ENCODE results near the gene TECTB. TPM values are rescaled to one million over a fixed set of nuclear protein-coding genes. Genes with fewer than 3 reads are reported as not detected.

TECTB gene
- total RNA-seq, 5 donors from 2014 or later (not counting 1 experiment from before 2014, with no cell fraction given), result not detected

GRCh38 chr10:112311481-112311880 lies 28.3 kb downstream of the TECTB start:
- H3K4me1 Mint-ChIP-seq, result peaks cover 0 to 2% (median 0%) of the 10 kb centered on the region in 3 donors
- CTCF ChIA-PET, result interaction anchor here (0.6 to 1.0 kb wide), 2 partner anchors 11 to 47 kb away, joined by 3 to 8 read pairs; no protein-coding TSS in a partner anchor
- H3K36me3 Mint-ChIP-seq, result no peaks in the 10 kb centered on the region
- POLR2A ChIA-PET, result no interaction called here
- ATAC-seq (replicated peaks in 1 of 4), result no peak
- no peak overlapping the region for H3K4me3 ChIP-seq (ENCODE audit: control insufficient read depth in 1 of 2, extremely low read depth in 1 of 2, low read length in 1 of 2)
- H3K27me3 ChIP-seq (replicated peaks in 1 of 2; ENCODE audit: control insufficient read depth in 2 of 2, extremely low read depth in 1 of 2, insufficient read depth in 2 of 2, low read length in 1 of 2), result peaks cover 0 to 25% of the 10 kb centered on the region in 2 experiments
- no peaks in the 10 kb centered on the region for H3K9me3 Mint-ChIP-seq
- no peak for DNase-seq
- H3K36me3 ChIP-seq (ENCODE audit: control insufficient read depth in 2 of 2, extremely low read depth in 1 of 2, insufficient read depth in 1 of 2, low read length in 1 of 2), result no peaks in the 10 kb centered on the region
- H3K27ac Mint-ChIP-seq, result no peak overlapping the region
- no peak overlapping the region for H3K27ac ChIP-seq (ENCODE audit: low read length)
- H3K27me3 Mint-ChIP-seq, result peaks cover 37 to 49% of the 10 kb centered on the region in 2 donors
- no peak overlapping the region for H3K4me3 Mint-ChIP-seq
- 78% methylated on average over 2 of the region's 3 CpGs for WGBS (ENCODE audit: insufficient coverage)
- H3K9me3 ChIP-seq, result no peaks in the 10 kb centered on the region
- H3K4me1 ChIP-seq (ENCODE audit: control insufficient read depth in 1 of 2, extremely low read depth in 1 of 2, insufficient read depth in 2 of 2, low read length in 2 of 2), result no peaks in the 10 kb centered on the region

DNA sequence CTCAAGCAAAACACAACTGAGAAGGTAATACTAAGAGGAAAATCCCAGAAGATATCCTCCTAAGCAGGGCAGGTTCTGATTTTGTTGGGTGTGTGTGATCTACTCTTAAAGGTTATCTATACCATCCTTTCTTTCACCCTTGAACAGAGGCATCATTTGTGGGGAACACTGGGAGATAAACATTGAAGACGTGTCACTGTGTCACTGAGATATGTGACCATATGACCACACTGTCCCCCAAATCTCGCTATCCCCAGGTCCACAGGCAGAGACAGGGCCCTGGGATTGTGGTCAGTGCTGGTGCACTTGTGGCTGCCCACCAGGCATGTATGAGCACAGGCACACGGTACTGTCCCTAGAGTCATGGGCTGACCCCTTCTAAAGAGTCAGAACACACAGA lies 30.0 kb downstream of the TECTB start:
- CTCF ChIA-PET, result interaction anchor here in 1 of 2 donors (1.2 kb wide), 1 partner anchor 47 kb away, joined by 4 read pairs; no protein-coding TSS in a partner anchor
- H3K27me3 Mint-ChIP-seq, result peaks cover 36 to 43% of the 10 kb centered on the region in 2 donors

GRCh38 chr10:112313911-112314310 lies 30.7 kb downstream of the TECTB start:
- H3K4me1 ChIP-seq (ENCODE audit: control insufficient read depth in 1 of 2, extremely low read depth in 1 of 2, insufficient read depth in 2 of 2, low read length in 2 of 2), result no peaks in the 10 kb centered on the region
- H3K27me3 Mint-ChIP-seq, result peaks cover 38 to 47% of the 10 kb centered on the region in 2 donors
- H3K27ac ChIP-seq (ENCODE audit: low read length), result no peak overlapping the region
- no peak overlapping the region for H3K4me3 Mint-ChIP-seq
- CTCF ChIA-PET, result interaction anchor here in 1 of 2 donors (0.7 to 1.2 kb wide), 3 partner anchors 13 to 146 kb away, joined by 3 to 5 read pairs (median 3); no protein-coding TSS in a partner anchor
- no peaks in the 10 kb centered on the region for H3K36me3 Mint-ChIP-seq
- peaks cover 0 to 19% of the 10 kb centered on the region in 2 experiments for H3K27me3 ChIP-seq (replicated peaks in 1 of 2; ENCODE audit: control insufficient read depth in 2 of 2, extremely low read depth in 1 of 2, insufficient read depth in 2 of 2, low read length in 1 of 2)
- POLR2A ChIA-PET, result no interaction called here
- H3K4me1 Mint-ChIP-seq, result peaks cover 0 to 2% (median 0%) of the 10 kb centered on the region in 3 donors
- H3K4me3 ChIP-seq (ENCODE audit: control insufficient read depth in 1 of 2, extremely low read depth in 1 of 2, low read length in 1 of 2), result no peak overlapping the region
- H3K9me3 Mint-ChIP-seq, result no peaks in the 10 kb centered on the region
- H3K9me3 ChIP-seq, result no peaks in the 10 kb centered on the region
- no peak for DNase-seq
- WGBS (ENCODE audit: insufficient coverage), result 65% methylated on average over 5 of the region's 7 CpGs
- no peak overlapping the region for H3K27ac Mint-ChIP-seq
- H3K36me3 ChIP-seq (ENCODE audit: control insufficient read depth in 2 of 2, extremely low read depth in 1 of 2, insufficient read depth in 1 of 2, low read length in 1 of 2), result no peaks in the 10 kb centered on the region
- no peak for ATAC-seq (replicated peaks in 1 of 4)

More for the DNA sequence above, 30.0 kb downstream of the TECTB start:
- DNase-seq (no peak), ATAC-seq (replicated peaks in 1 of 4) (no peak)
- Mint-ChIP-seq H3K27ac (no peak overlapping the region), H3K36me3 (no peaks in the 10 kb centered on the region), H3K4me3 (no peak overlapping the region), H3K4me1 (peaks cover 0 to 2% (median 0%) of the 10 kb centered on the region in 3 donors), H3K9me3 (no peaks in the 10 kb centered on the region)
- Histone ChIP-seq H3K27ac (ENCODE audit: low read length) (no peak overlapping the region), H3K27me3 (replicated peaks in 1 of 2; ENCODE audit: control insufficient read depth in 2 of 2, extremely low read depth in 1 of 2, insufficient read depth in 2 of 2, low read length in 1 of 2) (peaks cover 0 to 20% of the 10 kb centered on the region in 2 experiments), H3K4me1 (ENCODE audit: control insufficient read depth in 1 of 2, extremely low read depth in 1 of 2, insufficient read depth in 2 of 2, low read length in 2 of 2) (no peaks in the 10 kb centered on the region), H3K4me3 (ENCODE audit: control insufficient read depth in 1 of 2, extremely low read depth in 1 of 2, low read length in 1 of 2) (no peak overlapping the region), H3K9me3 (no peaks in the 10 kb centered on the region), H3K36me3 (ENCODE audit: control insufficient read depth in 2 of 2, extremely low read depth in 1 of 2, insufficient read depth in 1 of 2, low read length in 1 of 2) (no peaks in the 10 kb centered on the region)
- POLR2A ChIA-PET, result no interaction called here
- WGBS (ENCODE audit: insufficient coverage), result 69% methylated on average over 3 of the region's 3 CpGs

- Mint-ChIP-seq H3K4me3 (no peak overlapping the region), H3K36me3 (no peaks in the 10 kb centered on the region), H3K9me3 (no peaks in the 10 kb centered on the region), H3K4me1 (peaks cover 0 to 2% (median 0%) of the 10 kb centered on the region in 3 donors), H3K27me3 (peaks cover 38 to 57% of the 10 kb centered on the region in 2 donors), H3K27ac (no peak overlapping the region)
- 32% methylated on average over 10 of the region's 10 CpGs for WGBS (ENCODE audit: insufficient coverage)
- no peak overlapping the region for H3K27ac ChIP-seq (ENCODE audit: low read length)
- ATAC-seq (replicated peaks in 1 of 4) (peak; percentile 71 to 78 (median 72)), DNase-seq (peak; percentile 10 to 84 (median 61))
- H3K36me3 ChIP-seq (ENCODE audit: control insufficient read depth in 2 of 2, extremely low read depth in 1 of 2, insufficient read depth in 1 of 2, low read length in 1 of 2), result no peaks in the 10 kb centered on the region
- H3K9me3 ChIP-seq, result no peaks in the 10 kb centered on the region
- ChIA-PET POLR2A (no interaction called here), CTCF (interaction anchor here (0.7 to 1.2 kb wide), 3 partner anchors 120 to 145 kb away, joined by 3 to 5 read pairs (median 3); no protein-coding TSS in a partner anchor)
- H3K4me1 ChIP-seq (ENCODE audit: control insufficient read depth in 1 of 2, extremely low read depth in 1 of 2, insufficient read depth in 2 of 2, low read length in 2 of 2), result no peaks in the 10 kb centered on the region
- H3K4me3 ChIP-seq (ENCODE audit: control insufficient read depth in 1 of 2, extremely low read depth in 1 of 2, low read length in 1 of 2), result no peak overlapping the region
- peaks cover 2 to 19% of the 10 kb centered on the region in 2 experiments for H3K27me3 ChIP-seq (replicated peaks in 1 of 2; ENCODE audit: control insufficient read depth in 2 of 2, extremely low read depth in 1 of 2, insufficient read depth in 2 of 2, low read length in 1 of 2)
These were observed 31.7 kb downstream of the TECTB start for GRCh38 chr10:112314822-112315474.

DNA sequence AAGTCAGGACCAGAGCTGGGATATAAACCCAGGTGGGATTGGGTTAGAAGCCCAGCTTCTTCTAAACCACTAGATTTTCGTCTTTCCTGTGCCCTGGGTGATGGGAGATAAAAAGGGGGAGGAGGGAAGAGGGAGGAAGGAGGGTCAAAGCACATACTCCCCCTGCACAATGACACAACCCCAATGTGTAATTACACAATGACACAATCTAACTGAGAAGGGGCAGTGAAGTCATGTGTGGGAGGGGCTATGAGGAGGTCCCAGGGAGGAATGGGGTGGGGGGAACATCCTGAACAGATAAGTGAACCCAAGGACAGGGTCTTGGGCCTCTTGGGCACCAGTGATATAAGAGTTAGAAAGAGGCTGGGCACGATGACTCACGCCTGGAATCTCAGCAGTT lies 44.5 kb downstream of the TECTB start:
- Histone ChIP-seq H3K4me3 (ENCODE audit: control insufficient read depth in 1 of 2, extremely low read depth in 1 of 2, low read length in 1 of 2) (no peak overlapping the region), H3K27ac (ENCODE audit: low read length) (no peak overlapping the region), H3K9me3 (no peaks in the 10 kb centered on the region), H3K27me3 (replicated peaks in 1 of 2; ENCODE audit: control insufficient read depth in 2 of 2, extremely low read depth in 1 of 2, insufficient read depth in 2 of 2, low read length in 1 of 2) (peaks cover 2 to 6% of the 10 kb centered on the region in 2 experiments), H3K36me3 (ENCODE audit: control insufficient read depth in 2 of 2, extremely low read depth in 1 of 2, insufficient read depth in 1 of 2, low read length in 1 of 2) (no peaks in the 10 kb centered on the region), H3K4me1 (ENCODE audit: control insufficient read depth in 1 of 2, extremely low read depth in 1 of 2, insufficient read depth in 2 of 2, low read length in 2 of 2) (no peaks in the 10 kb centered on the region)
- CTCF ChIA-PET, result no interaction called here
- Mint-ChIP-seq H3K4me3 (no peak overlapping the region), H3K4me1 (no peaks in the 10 kb centered on the region), H3K36me3 (no peaks in the 10 kb centered on the region), H3K9me3 (no peaks in the 10 kb centered on the region), H3K27ac (no peak overlapping the region), H3K27me3 (peaks cover 14 to 15% of the 10 kb centered on the region in 2 donors)
- no peak for ATAC-seq (replicated peaks in 1 of 4)
- no CpG with 5 or more reads among the region's 3 CpGs for WGBS (ENCODE audit: insufficient coverage)
- DNase-seq, result no peak
- POLR2A ChIA-PET, result no interaction called here

DNA sequence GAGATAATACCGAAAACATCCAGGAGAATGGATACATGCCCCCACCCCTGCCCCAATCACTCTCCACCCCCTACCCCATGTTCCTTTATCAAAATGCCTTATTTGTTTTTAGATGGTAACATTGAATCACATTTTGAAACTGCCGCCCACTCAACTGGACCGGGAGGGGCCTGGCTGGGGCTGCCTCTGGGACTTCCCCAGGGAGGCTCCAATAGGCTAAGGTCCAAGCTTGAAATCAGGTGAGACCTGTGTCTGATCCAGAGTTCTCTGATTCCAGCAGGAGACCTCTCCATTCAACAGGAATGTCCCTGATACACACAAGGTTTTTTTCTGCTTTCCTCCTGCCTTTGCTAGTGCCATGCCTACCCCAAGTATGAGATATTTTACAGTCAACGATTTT lies 47.0 kb downstream of the TECTB start:
- no peak overlapping the region for H3K4me3 ChIP-seq (ENCODE audit: control insufficient read depth in 1 of 2, extremely low read depth in 1 of 2, low read length in 1 of 2)
- H3K27me3 ChIP-seq (replicated peaks in 1 of 2; ENCODE audit: control insufficient read depth in 2 of 2, extremely low read depth in 1 of 2, insufficient read depth in 2 of 2, low read length in 1 of 2), result peaks cover 2 to 3% of the 10 kb centered on the region in 2 experiments
- POLR2A ChIA-PET, result no interaction called here
- DNase-seq, result no peak
- no peak overlapping the region for H3K27ac Mint-ChIP-seq
- CTCF ChIA-PET, result no interaction called here
- H3K9me3 ChIP-seq, result no peaks in the 10 kb centered on the region
- no peak overlapping the region for H3K27ac ChIP-seq (ENCODE audit: low read length)
- no peaks in the 10 kb centered on the region for H3K36me3 ChIP-seq (ENCODE audit: control insufficient read depth in 2 of 2, extremely low read depth in 1 of 2, insufficient read depth in 1 of 2, low read length in 1 of 2)
- H3K4me1 ChIP-seq (ENCODE audit: control insufficient read depth in 1 of 2, extremely low read depth in 1 of 2, insufficient read depth in 2 of 2, low read length in 2 of 2), result no peaks in the 10 kb centered on the region
- ATAC-seq (replicated peaks in 1 of 4), result no peak
- no peak overlapping the region for H3K4me3 Mint-ChIP-seq
- H3K36me3 Mint-ChIP-seq, result no peaks in the 10 kb centered on the region
- 0% methylated on average over 1 of the region's 4 CpGs for WGBS (ENCODE audit: insufficient coverage)
- H3K4me1 Mint-ChIP-seq, result no peaks in the 10 kb centered on the region
- H3K9me3 Mint-ChIP-seq, result no peaks in the 10 kb centered on the region
- peaks cover 12 to 19% of the 10 kb centered on the region in 2 donors for H3K27me3 Mint-ChIP-seq

All from T-cell (primary cell).